Measurements from ENCODE around the gene RPL38. TPM values are rescaled to one million over a fixed set of nuclear protein-coding genes. Genes with fewer than 3 reads are reported as not detected.

Gene RPL38
- total RNA-seq, 1 donor from 2014 or later, result 919 TPM

DNA sequence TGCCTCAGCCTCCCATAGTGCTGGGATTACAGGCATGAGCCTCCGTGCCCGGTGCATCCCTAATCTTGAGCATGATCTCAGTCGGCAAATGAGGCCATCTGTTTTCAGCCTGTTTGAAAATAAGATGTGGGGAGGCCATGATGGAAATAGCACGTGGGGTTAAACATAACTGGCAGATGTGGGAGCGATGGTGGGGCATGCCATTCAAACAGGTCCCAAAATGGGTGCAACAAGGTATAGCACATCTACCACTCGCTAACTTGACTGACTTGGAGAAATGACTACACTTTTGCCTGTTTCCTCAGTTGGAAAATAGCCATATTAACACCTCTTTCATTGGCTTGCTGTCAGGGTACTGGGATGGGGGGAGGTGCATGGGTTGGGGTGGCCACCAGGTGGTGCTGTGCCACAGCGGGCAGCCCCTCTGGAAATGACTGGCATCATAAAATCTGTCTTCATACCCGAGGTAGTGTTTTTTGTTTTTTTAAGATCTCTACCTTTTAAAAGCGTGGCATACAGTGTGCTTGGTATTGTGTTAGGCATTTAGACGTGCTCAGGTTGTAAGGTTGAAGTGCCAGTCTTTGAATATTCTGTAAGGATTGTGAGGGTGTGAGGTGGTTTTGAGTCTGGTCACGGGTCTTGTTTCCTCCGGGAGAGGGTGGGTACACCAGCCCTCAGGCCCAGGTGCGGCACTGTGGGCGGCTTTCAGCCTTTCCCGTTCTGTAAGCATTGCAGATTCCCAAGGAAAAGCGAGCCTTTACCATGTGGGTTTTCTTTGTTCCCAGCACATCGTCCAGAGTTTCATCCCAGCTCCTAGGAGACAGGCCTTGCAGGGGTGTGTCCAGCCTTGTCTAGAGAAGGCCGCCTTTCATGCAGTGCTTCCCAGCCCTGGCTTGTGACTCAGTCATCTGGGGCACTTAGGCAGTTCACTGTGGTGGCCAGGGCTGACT lies 7.0 kb downstream of the RPL38 start:
- Histone ChIP-seq H3K27ac (ENCODE audit: low read depth, low read length) (peak overlapping the region; percentile 69), H3K27me3 (ENCODE audit: insufficient read depth, low read length) (no peaks in the 10 kb centered on the region), H3K9me3 (ENCODE audit: insufficient read depth, low read depth, low read length) (no peaks in the 10 kb centered on the region), H2AFZ (ENCODE audit: low read depth, low read length) (no peak overlapping the region), H3K36me3 (ENCODE audit: insufficient read depth, low read length) (peaks cover 43% of the 10 kb centered on the region), H3K4me1 (ENCODE audit: insufficient read depth, low read length) (peaks cover 54% of the 10 kb centered on the region), H3K79me2 (ENCODE audit: insufficient read depth, low read length) (peaks cover 38% of the 10 kb centered on the region), H3K9ac (ENCODE audit: low read length) (peak overlapping the region; percentile 89), H4K20me1 (ENCODE audit: insufficient read depth, low read length) (peaks cover 70% of the 10 kb centered on the region), H3K4me2 (ENCODE audit: low read length) (peak overlapping the region; percentile 97), H3K4me3 (ENCODE audit: insufficient read depth, low read depth, low read length) (no peak overlapping the region)
- H3K36me3 Mint-ChIP-seq (ENCODE audit: low read depth, unreplicated experiment), result peaks cover 12% of the 10 kb centered on the region
- peaks cover 5% of the 10 kb centered on the region for H3K27me3 Mint-ChIP-seq (ENCODE audit: low read depth, unreplicated experiment)
- FAIRE-seq (no peak), DNase-seq (ENCODE audit: low read depth) (peak; percentile 65)
- H3K4me1 Mint-ChIP-seq (ENCODE audit: low read depth, unreplicated experiment), result peaks cover 43% of the 10 kb centered on the region
- no peak for TF ChIP-seq EZH2 (IDR thresholded peaks at IDR 0.05; ENCODE audit: insufficient read depth, low read length)
- TF ChIP-seq, protein P1, sequence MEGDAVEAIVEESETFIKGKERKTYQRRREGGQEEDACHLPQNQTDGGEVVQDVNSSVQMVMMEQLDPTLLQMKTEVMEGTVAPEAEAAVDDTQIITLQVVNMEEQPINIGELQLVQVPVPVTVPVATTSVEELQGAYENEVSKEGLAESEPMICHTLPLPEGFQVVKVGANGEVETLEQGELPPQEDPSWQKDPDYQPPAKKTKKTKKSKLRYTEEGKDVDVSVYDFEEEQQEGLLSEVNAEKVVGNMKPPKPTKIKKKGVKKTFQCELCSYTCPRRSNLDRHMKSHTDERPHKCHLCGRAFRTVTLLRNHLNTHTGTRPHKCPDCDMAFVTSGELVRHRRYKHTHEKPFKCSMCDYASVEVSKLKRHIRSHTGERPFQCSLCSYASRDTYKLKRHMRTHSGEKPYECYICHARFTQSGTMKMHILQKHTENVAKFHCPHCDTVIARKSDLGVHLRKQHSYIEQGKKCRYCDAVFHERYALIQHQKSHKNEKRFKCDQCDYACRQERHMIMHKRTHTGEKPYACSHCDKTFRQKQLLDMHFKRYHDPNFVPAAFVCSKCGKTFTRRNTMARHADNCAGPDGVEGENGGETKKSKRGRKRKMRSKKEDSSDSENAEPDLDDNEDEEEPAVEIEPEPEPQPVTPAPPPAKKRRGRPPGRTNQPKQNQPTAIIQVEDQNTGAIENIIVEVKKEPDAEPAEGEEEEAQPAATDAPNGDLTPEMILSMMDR (IDR thresholded peaks at IDR 0.05; ENCODE audit: insufficient read depth, low read depth, low read length), result peak; percentile 99
- peak overlapping the region; percentile 95 for H3K27ac Mint-ChIP-seq (ENCODE audit: unreplicated experiment)
- H3K4me3 Mint-ChIP-seq (ENCODE audit: unreplicated experiment), result peak overlapping the region; percentile 57
- H3K9me3 Mint-ChIP-seq (ENCODE audit: unreplicated experiment), result no peaks in the 10 kb centered on the region

DNA sequence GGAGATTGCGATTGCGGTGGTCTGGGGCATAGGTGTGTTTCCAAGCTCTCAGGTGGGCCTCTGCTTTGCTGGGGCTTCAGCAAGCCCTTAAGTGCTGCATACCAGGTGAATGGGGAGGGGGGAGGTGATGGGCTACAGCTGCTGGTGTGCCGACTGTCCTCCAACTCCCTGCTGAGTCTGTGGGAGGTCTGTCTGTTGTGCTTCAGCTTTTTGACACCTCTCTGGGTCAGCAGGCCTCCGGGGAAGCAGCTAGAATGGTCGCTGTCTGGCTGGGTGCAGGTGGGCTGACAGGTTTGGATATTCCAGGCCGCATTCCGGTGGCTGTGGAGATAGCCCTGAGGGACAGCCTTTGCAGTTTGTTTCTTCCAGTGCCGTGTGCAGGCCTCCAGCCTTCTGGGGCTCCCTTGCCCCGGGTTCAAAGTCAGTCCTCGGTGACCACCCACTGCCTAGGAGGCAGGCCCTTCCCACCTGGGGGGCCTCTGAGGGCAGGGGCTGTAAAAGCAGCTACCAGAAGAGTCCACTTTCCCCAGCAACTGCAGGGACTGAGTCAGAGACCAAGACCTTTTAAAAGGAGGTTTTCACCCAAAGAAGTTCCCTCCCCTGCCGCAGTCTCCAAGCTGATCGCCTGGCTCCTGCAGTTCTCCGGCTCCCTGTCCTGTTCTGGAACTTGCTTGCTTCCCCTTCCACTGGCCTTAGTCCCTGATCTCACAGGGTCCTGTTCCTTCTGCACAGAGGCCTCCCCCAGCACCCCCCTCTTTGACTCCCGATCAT lies 7.8 kb downstream of the RPL38 start:
- Mint-ChIP-seq H3K27me3 (ENCODE audit: low read depth, unreplicated experiment) (peaks cover 13% of the 10 kb centered on the region), H3K9me3 (ENCODE audit: unreplicated experiment) (no peaks in the 10 kb centered on the region), H3K27ac (ENCODE audit: unreplicated experiment) (peak overlapping the region; percentile 95), H3K4me3 (ENCODE audit: unreplicated experiment) (peak overlapping the region; percentile 79), H3K36me3 (ENCODE audit: low read depth, unreplicated experiment) (peaks cover 10% of the 10 kb centered on the region), H3K4me1 (ENCODE audit: low read depth, unreplicated experiment) (peaks cover 43% of the 10 kb centered on the region)
- peak overlapping the region; percentile 89 for H3K9ac ChIP-seq (ENCODE audit: low read length)
- TF ChIP-seq, protein P1 (IDR thresholded peaks at IDR 0.05; ENCODE audit: insufficient read depth, low read depth, low read length), result no peak
- no peak for TF ChIP-seq EZH2 (IDR thresholded peaks at IDR 0.05; ENCODE audit: insufficient read depth, low read length)
- H4K20me1 ChIP-seq (ENCODE audit: insufficient read depth, low read length), result peaks cover 66% of the 10 kb centered on the region
- FAIRE-seq (no peak), DNase-seq (ENCODE audit: low read depth) (peak; percentile 21)
- peak overlapping the region; percentile 75 for H3K4me3 ChIP-seq (ENCODE audit: insufficient read depth, low read depth, low read length)
- H3K27ac ChIP-seq (ENCODE audit: low read depth, low read length), result peak overlapping the region; percentile 69
- H3K9me3 ChIP-seq (ENCODE audit: insufficient read depth, low read depth, low read length), result no peaks in the 10 kb centered on the region
- H3K4me1 ChIP-seq (ENCODE audit: insufficient read depth, low read length), result peaks cover 46% of the 10 kb centered on the region
- H3K79me2 ChIP-seq (ENCODE audit: insufficient read depth, low read length), result peaks cover 30% of the 10 kb centered on the region
- H3K27me3 ChIP-seq (ENCODE audit: insufficient read depth, low read length), result no peaks in the 10 kb centered on the region
- peak overlapping the region; percentile 97 for H3K4me2 ChIP-seq (ENCODE audit: low read length)
- peaks cover 35% of the 10 kb centered on the region for H3K36me3 ChIP-seq (ENCODE audit: insufficient read depth, low read length)
- no peak overlapping the region for H2AFZ ChIP-seq (ENCODE audit: low read depth, low read length)
